Globus pallidus (tissue), 1 donor: ENCODE data around the gene PLEKHA5.
A peak's percentile ranks its signal among the peaks of the same experiment; 100 is the strongest.
"Not testable (repeated sequence)": the region's sequence is repeated elsewhere in the genome, so short reads cannot be mapped to it uniquely, and the experiment has no call there.

Experiments
- DNase-seq: peaks from one replicate; pipeline ENCODE4 v3.0.0-alpha.2; 2015; ENCODE audit warnings: low spot score

The PLEKHA5 gene

DNA sequence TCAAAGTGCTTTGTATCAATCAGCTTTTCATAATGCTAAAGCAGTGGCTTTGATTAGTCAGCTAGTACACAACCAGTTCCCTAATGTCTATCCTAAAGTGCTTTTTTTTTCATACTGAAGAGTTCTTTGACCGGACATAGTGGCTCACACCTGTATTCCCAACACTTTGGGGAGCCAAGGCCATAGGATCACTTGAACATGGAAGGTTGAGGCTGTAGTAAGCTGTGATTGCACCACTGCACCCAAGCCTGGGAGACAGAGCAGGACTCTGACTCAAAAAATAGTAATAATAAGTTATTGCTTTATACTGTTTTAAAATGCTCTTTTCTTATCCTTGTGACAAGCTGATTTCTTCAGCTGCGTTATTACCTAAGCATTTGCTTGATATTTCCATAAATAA is 155.1 kb downstream of the PLEKHA5 start:
- no peak for DNase-seq

DNA sequence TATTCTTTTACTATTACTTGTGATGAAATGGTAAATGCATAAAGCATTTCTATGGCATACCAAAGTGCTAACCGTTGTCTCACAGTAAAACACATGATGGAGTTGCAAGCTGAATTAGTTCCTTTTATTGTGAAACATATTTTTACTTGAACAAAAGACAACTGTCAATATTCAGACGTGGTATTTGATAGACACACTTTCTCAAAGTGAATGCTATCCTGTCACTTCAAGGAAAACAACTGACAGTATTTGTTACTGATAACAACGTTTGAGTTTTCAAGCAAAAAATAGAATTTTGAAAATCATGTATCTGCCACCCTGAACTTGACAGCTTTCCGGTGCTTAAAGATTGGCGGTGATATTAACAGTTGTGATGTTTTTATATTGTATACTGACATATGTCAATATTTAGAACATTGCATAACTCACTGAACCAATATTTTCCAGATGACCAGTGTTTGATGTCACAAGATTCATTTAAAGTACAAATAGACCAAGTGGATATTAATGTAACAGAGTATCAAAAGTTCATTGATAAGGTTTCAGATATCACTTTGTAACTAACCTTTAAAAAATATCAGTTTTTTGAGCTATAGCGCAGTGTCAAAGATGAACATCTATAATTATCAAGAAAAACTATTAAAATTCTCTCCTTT is 156.4 kb downstream of the PLEKHA5 start:
- DNase-seq = no peak

DNA sequence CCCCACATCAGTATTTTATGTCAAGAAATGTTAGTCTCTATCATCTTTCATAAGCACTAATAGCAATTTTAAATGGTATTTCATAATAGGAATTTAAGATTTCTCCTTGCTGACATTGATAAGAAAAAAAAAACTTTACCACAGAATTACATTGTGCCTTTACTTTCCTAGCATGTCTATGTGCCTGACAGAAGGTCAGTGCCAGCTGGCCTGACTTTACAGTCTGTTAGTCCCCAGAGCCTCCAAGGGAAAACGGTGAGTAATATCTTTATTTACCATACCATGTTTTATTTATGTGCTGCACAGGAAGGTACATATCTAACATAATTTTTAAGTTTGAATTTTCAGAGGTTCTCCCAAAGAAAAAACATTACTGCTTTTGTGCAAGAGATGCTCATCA is 157.8 kb downstream of the PLEKHA5 start:
- no peak for DNase-seq

DNA sequence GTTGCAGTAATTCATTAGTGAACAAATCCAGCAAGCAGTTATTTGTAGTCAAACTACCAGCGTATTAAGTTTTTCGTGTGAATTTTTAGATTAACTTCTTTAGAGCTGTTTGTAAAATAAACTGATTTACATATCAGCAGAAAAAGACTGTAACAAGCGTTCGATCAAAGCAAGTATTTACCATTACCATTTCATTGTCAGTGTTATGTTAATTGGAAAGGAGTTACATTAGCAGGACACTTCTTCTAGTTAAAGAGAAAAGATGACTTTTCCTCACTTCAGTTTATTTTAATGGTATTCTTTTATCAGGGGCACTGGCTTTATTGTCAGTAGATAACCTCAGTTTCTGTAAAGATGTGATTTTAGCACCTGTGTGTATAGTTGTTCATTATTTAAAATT is 158.6 kb downstream of the PLEKHA5 start:
- no peak for DNase-seq

DNA sequence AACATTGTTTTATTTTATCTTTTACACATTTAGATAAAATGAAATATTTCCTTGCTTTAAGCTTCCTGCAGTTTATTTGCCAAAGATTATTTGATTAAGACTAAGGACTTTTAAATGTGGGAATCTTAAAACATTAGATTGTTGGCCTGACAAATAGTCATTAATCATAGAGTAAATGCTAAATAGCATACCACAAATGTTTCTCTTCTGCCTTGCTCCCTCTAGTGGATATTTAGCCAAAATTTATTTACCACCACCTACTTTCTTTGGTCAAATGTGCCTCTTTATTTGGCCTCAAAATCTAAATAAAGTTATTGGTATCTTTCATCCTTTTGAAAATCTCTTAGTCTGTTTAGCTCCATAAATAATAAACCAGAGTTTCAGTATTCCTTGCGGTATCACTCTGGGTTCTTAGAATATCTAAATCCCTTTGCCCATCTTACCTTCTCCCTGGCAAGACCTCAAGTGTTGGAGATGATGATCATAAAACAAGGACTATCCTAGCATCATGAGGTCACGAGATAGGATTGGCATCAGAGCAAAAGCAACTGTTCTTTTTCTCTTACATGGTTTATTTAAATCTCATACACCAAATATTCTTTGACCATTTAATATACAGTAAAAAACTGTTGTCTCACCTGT is 159.2 kb downstream of the PLEKHA5 start:
- DNase-seq = peak; percentile 43

DNA sequence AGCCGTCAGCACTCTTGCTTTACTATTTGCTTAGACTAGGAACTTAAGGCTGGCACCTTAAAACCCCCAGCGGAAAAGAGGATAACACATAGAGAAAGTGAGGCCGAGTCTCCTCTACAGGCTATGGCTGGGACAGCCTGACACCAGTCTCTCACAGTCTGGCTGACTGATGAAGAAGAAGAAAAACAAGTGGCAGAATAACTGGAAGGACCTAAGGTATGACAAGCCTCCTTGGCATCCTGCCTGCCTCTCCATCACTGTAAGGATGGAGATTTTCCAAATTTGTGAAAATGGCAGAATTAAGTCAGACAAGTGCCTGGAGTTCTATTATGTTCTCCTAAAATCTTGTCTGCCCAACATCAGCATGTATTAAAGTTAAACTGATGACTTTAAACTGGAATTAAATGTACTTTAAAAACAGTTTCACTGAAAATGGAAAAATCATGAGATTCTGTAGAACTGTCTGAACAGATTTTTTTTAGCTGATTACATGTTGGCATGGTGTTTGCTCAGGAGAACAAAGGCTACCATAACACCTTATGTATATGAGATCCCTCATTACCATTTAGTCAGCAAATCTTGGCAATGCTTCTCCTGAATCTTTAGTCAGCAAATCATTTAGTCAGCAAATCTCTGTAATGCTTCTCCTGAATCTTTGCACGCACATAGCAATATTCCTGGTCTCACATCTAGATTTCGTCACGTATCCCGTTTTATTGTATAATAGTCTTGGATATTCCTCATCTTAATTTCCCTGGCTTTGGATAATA is 169.5 kb downstream of the PLEKHA5 start:
- DNase-seq = no peak

DNA sequence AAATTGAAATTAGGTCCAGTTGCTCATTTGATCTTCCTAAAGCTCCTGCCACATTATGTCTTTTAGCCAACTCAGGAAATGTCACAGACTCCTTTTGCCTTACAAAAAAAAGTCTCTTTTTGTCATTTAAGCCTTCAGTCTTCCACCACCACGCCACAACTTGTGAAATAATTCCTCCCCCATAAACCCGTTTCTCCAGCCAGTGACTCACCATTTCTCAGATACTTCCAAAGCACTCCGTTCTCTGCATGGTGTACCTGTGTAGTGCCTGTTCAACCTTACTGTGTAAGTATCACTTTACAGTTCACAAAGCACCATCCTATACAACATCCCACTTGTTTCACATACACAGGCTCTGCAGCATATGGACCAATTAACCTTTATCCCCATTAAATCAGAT is 170.2 kb downstream of the PLEKHA5 start:
- no peak for DNase-seq

DNA sequence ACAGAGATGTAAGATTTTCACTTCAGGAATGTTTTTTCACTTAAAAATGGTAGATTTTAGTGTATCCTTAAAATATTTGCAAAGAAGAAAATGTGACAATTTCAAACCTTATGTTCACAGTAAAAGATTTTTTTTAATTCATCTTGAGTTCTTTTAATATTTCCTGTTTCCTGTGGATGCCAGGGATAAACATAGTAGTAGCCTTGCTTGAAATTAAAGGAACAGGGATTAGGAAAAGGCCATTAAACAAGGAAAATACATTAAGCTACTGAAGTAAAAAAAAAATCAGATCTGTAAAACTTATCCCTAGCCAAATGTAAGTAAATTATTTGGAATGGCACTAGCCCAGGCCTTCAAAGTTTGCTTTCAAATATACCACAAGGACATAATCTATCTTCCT is 171.7 kb downstream of the PLEKHA5 start:
- no peak for DNase-seq

DNA sequence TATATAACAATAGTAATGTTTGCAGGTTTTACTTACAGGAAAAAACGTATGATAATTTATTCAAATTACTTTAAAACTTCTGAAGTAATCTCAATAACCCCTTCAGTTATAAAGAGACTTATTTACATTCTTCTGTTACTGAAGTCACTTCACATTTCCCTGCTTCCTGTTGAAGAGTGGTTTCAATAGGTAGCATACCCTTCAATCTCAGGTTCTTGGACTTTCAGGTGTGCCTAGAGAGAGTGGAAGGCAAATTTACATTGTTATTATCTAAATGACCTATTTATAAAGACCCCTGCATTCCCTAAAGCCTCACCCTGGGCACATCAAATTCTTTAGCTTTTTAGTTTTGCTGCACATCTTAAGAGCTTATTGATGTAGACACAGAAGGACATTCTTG is 172.2 kb downstream of the PLEKHA5 start:
- no peak for DNase-seq

DNA sequence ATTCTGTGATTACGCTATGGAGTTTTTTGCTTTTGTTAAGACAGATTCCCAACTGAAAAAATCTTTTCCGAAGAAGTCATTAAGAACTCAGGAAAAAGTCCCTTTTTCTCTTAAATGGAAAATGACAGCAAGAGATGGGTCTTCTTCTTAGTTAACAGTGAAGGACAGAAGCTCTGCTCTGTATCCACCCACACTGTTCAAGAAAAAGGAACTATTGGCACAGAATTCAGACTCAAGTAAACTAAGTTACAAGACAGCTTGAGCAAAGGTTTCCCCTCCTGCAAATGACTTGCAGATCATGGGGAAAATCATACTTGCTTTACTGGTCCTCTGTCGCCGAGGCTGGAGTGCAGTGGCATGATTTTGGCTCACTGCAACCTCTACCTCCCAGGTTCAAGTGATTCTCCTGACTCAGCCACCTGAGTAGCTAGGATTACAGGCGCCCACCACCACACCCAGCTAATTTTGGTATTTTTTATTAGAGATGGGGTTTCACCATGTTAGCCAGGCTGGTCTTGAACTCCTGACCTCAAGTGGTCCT is 172.6 kb downstream of the PLEKHA5 start:
- DNase-seq = no peak

DNA sequence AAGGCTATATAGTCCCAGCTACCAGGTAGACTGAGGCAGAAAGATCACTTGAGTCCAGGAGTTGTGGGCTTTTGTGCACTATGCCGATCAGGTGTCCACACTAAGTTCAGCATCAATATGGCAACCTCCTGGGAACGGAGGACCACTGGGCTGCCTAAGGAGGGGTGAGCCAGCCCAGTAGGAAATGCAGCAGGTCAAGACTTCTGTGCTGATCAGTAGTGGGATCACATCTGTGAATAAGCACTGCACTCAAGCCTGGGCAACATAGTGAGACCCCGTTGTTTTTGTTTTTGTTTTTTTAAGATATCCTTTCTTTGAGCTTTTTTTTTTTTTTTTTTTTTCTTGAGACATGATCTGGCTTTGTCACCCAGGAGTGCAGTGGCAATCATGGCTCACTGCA is 174.0 kb downstream of the PLEKHA5 start:
- no peak for DNase-seq

DNA sequence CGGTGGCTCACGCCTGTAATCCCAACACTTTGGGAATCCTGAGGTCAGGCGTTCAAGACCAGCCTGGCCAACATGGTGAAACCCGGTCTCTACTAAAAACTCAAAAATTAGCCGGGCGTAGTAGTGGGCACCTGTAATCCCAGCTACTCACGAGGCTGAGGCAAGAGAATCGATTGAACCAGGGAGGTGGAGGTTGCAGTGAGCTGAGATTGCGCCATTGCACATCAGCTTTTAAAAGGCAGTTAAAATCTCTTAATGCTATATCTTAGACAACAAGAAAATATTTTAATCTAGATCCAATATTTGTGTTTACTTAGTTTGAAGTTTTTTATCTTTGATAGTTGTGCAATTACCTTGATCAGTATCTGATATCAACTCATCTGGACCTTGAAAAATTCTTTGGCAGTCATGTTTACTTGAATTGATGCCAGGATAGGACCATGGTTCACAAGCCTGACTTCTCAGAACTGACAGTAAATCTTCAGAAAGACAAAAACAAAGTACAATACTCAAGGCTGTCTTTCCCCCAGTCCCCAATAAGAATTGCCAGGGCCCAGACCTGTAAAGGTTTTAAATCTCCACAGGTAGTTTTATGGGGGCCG is 174.7 kb downstream of the PLEKHA5 start:
- DNase-seq = no peak

DNA sequence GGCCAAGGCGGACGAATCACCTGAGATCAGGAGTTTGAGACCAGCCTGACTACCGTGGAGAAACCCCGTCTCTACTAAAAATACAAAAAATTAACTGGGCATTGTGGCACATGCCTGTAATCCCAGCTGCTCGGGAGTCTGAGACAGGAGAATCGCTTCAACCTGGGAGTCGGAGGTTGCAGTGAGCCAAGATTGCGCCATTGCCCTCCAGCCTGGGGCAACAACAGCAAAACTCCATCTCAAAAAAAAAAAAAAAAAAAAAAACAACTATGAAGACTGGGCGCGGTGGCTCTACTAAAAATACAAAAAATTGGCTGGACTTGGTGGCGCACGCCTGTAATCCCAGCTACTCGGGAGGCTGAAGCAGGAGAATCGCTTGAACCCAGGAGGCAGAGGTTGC is 176.1 kb downstream of the PLEKHA5 start:
- DNase-seq = not testable (repeated sequence)

DNA sequence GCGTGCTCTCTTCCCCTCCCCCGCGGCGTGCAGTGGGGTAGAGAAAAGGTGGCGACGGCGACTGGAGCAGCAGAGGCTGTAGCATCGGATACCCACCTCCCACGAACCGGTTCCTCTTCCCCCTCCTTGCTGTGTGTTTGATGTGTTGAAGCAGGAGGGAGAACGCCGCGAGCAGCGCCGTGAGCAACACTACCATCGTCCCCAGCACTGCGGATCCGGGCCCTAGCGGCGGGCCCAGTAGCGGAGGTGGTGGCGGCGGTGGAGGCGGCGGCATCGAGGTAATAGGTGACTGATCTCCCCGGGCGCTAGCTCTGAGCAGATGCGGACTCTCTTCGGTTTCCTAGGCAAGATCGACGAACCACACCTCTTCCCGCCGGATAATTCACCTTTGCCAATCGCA is 176.8 kb downstream of the PLEKHA5 start:
- DNase-seq = no peak

DNA sequence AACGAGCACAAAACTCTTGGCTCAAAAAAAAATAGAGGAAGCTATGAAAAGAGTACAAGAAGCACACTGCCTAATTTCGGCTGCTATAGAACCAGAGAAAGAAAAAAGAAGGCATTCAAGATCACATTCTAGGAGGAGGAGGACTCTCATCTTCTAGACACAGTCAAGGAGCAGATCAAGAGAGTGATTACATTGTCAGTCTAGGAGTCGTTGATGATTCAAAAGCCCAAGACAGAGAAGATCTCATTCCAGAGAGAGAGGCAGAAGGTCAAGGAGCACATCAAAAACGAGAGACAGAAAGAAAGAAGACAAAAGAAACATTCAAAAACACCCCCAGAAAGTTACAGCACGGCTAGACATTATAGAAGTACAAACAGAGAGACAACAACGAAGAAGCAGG is 177.9 kb downstream of the PLEKHA5 start:
- no peak for DNase-seq

DNA sequence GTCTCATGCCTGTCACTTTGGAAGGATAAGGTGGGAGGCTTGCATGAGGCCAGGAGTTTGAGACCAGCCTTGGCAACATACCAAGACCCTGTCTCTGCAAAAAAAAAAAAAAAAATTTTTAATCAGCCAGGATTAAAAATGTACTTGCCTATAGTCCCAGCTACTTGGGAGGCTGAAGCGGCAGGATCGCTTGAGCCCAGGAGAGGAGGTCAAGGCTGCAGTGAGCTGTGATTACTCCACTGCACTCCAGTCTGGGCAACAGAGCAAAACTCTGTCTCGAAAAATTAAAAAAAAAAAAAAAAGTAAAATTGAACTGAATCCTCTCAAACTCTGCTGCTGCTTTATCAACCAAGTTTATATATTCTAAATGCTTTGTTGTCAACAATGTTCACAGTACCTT is 181.6 kb downstream of the PLEKHA5 start:
- no peak for DNase-seq

DNA sequence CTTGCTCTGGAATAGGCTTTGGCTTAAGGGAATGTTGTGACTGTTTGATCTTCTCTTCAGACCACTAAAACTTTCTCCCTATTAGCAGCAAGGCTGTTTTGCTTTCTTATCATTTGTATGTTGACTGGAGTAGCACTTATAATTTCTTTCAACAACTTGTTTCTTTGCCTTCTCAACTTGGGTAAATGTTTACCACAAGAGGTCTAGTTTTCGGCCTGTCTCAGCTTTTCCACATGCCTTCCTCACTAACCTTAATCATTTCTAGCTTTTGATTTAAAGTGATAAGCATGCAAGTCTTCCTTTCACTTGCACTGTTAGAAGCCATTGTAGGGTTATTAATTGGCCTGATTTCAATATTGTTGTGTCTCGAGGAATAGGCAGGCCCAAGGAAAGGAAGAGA is 183.1 kb downstream of the PLEKHA5 start:
- DNase-seq = no peak

DNA sequence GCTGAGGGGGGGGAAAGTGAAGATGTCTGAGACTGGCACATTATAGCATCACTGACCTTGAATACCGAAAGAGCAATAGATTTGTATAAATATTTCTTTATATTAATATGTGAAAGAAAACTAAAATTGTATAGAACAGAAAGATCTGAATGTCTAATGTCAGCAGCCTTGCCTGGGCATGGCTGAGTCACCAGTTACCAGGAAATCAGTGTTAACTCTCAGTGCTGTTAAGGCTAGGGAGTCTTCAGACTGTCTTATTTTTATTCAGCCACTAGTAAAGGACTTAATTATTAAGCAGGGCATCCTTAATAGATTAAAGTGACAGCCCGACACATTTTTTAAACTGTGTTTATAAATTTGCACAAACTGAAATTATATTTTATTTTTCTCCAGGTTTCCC is 186.9 kb downstream of the PLEKHA5 start:
- DNase-seq = no peak

DNA sequence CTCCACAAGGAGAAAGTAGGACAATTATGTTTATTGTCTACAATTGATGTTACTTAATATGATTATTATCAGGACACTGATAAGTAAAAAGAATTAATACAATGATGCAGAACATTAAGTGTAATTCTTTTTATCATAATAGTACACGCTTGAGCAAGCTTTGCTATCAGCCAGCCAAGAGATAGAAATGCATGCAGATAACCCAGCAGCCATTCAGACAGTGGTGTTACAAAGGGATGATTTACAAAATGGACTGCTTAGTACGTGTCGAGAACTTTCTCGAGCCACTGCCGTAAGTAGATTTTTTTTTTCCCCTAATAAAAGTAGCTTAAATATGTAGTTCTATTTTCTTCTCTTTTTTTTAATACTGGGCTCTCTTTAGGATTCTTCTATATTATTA is 192.8 kb downstream of the PLEKHA5 start:
- no peak for DNase-seq

DNA sequence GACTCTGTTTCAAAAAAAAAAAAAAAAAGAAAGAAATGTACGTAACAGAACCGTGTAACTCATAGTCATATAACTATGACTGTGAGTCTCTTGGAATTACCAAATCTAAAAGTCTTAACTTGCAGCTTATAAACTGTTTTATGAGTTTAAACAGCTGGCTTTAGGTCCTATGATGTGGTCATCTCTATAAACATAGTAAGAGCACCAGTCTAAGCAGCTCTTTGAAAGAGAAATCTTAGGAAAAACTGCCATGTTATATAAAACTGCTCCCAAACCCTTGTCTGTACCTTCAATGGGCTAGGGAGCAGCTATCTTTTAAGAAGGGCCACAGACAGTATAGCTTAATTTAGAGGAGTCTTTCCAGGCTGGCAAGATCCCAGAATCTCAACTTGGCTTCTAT is 194.3 kb downstream of the PLEKHA5 start:
- DNase-seq = no peak

DNA sequence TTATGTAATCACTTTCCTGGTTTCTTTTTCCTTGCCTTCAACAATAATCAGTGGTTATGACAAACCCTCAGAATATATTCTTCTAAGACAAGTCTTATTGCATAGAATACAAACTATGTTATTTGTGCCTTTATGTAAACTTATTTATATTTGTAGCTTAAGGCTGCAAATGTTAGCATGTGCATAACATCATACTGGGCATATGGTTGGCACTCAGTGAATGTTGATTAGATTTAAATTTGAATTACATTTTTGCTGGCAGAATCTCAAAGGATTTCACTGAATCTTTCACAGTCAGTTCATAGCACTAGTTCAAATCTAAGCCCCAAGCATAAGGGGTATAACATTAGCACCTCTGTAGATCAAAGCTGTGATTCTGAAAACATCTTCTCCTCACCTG is 196.6 kb downstream of the PLEKHA5 start:
- DNase-seq = no peak

DNA sequence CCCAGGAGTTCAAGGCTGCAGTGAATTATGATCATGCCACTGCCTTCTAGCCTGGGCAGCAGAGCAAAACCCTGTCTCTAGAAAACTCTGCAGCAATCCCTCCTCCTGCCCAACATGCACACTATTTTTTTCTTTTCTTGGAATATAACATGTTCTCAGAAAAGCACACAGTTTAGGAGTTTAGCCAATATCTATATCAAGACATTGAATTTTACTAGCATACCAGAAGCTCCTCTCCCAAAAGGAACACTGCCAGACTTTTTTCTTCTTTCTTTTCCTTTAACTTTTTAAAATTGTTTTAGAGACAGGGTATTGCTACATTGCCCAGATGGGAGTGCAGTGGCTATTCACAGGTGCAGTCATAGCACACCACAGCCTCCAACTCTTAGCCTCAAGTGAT is 202.7 kb downstream of the PLEKHA5 start:
- no peak for DNase-seq

DNA sequence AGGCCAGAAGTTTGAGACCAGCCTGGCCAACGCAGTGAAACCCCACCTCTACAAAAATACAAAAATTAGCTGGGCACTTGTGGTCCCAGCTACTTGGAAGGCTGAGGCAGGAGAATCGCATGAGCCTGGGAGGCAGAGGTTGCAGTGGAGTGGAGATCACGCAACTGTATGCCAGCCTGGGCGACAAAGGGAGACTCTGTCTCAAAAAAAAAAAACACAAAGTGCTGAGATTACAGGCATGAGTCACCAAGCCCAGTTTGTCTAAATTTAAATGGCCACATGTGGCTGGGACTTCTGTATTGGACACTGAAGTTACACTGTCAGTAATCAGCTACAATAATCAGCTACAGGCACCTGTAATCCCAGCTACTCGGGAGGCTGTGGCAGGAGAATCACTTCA is 208.9 kb downstream of the PLEKHA5 start:
- DNase-seq = no peak
